PC-3 (cell line): ENCODE results near the gene CAPN8. TPM values are rescaled to one million over a fixed set of nuclear protein-coding genes. Genes with fewer than 3 reads are reported as not detected.

Source experiments
- ATAC-seq: fragments of 200-7000 bp; cut with Tn5 transposase; 2 replicates; pipeline ENCODE4 v1.9.1; 2020; ENCODE audit warnings: mild to moderate bottlenecking, moderate library complexity
- BruUV-seq: library from RNA; stranded (reverse); fragments of 400-500 nt; replicated peaks from 2 replicates; lab custom pipeline; 2021; lab: Mats Ljungman, UMichigan
- CTCF ChIA-PET: fragments of 300-600 bp; sonication (Branson Sonifier 250); formaldehyde crosslinking; loops from one replicate; lab custom pipeline; 2022; ENCODE audit warnings: antibody characterized with exemption; lab: Charles Lee
- POLR2A ChIA-PET: fragments of 300-600 bp; sonication (Branson Sonifier 250); formaldehyde crosslinking; loops from one replicate; lab custom pipeline; 2022; ENCODE audit warnings: antibody characterized with exemption; ENCODE audit not compliant: unreplicated experiment; lab: Charles Lee
- DNase-seq: peaks from one replicate; pipeline ENCODE4 v3.0.0-alpha.2; 2015
- H2AFZ ChIP-seq: fragments of 300-600 bp; sonication (generic); 2 replicates; pipeline ENCODE4 v1.6.0; 2016; ENCODE audit warnings: antibody characterized with exemption, low read length
- H3F3A ChIP-seq: fragments of 300-600 bp; sonication (generic); one replicate; pipeline ENCODE4 v1.6.0; 2017; ENCODE audit warnings: antibody characterized with exemption, low read length, control low read depth, mild to moderate bottlenecking; ENCODE audit not compliant: unreplicated experiment
- H3K27ac ChIP-seq: fragments of 300-600 bp; sonication (generic); 2 replicates; pipeline ENCODE4 v1.5.1; 2016; ENCODE audit warnings: mild to moderate bottlenecking, low read length
- H3K27me3 ChIP-seq: fragments of 300-600 bp; sonication (generic); 2 replicates; pipeline ENCODE4 v1.6.1; 2016; ENCODE audit warnings: low read length, mixed read lengths
- H3K36me3 ChIP-seq: fragments of 300-600 bp; sonication (generic); 2 replicates; pipeline ENCODE4 v1.6.1; 2016; ENCODE audit warnings: low read depth, mixed run types, low read length, mixed read lengths
- H3K4me1 ChIP-seq: fragments of 300-600 bp; sonication (generic); 2 replicates; pipeline ENCODE4 v1.5.1; 2016; ENCODE audit warnings: low read length; ENCODE audit not compliant: insufficient read depth
- H3K4me2 ChIP-seq: fragments of 300-600 bp; sonication (generic); 2 replicates; pipeline ENCODE4 v1.6.0; 2016; ENCODE audit warnings: low read length
- H3K4me3 ChIP-seq: fragments of 300-600 bp; sonication (generic); 2 replicates; pipeline ENCODE4 v1.5.1; 2016; ENCODE audit warnings: mild to moderate bottlenecking, low read length, mixed read lengths
- H3K79me2 ChIP-seq: fragments of 300-600 bp; sonication (generic); 2 replicates; pipeline ENCODE4 v1.6.1; 2017; ENCODE audit warnings: low read length, mixed read lengths
- H3K9ac ChIP-seq: fragments of 300-600 bp; sonication (generic); 2 replicates; pipeline ENCODE4 v1.6.0; 2016; ENCODE audit warnings: mild to moderate bottlenecking, low read length
- H3K9me2 ChIP-seq: fragments of 300-600 bp; sonication (generic); replicated peaks from 2 replicates; pipeline ENCODE4 v1.6.1; 2016; ENCODE audit warnings: mixed run types, low read length, mixed read lengths
- H3K9me3 ChIP-seq: fragments of 300-600 bp; sonication (generic); 2 replicates; pipeline ENCODE4 v1.6.1; 2016; ENCODE audit warnings: low read length, mixed read lengths
- H4K20me1 ChIP-seq: fragments of 300-600 bp; sonication (generic); 2 replicates; pipeline ENCODE4 v1.6.1; 2016; ENCODE audit warnings: low read length, mixed read lengths
- EZH2 ChIP-seq: fragments of 300-600 bp; sonication (generic); IDR thresholded peaks from one replicate; pipeline ENCODE4 v1.6.1; 2017; ENCODE audit warnings: antibody characterized with exemption, mild to moderate bottlenecking, low read length; ENCODE audit not compliant: unreplicated experiment
- EZH2phosphoT487 ChIP-seq: fragments of 300-600 bp; sonication (generic); IDR thresholded peaks from 2 replicates; pipeline ENCODE4 v1.6.1; 2018; ENCODE audit warnings: mild to moderate bottlenecking, antibody characterized with exemption, low read length, borderline replicate concordance
- intact Hi-C: fragments of 100-400 bp; cut with micrococcal nuclease; formaldehyde crosslinking; loops from 2 replicates; pipeline ENCODE4 v1.9.0; 2023
- total RNA-seq: library from RNA; depleted of rRNA; stranded (reverse); fragments of >200 nt; gene quantifications from 2 replicates; pipeline ENCODE4 v1.2.3, GENCODE V29; 2014
- TF ChIP-seq, protein P1 (sequence below): fragments of 300-600 bp; sonication (generic); conservative IDR thresholded peaks from 2 replicates; pipeline ENCODE4 v1.5.1; 2017; ENCODE audit warnings: antibody characterized with exemption, low read depth, mild to moderate bottlenecking, low read length

Gene CAPN8
- total RNA-seq, 1 experiment from 2014 or later, result 5.9 TPM

GRCh38 chr1:223617323-223618070 lies 48.0 kb downstream of the CAPN8 start:
- H3K9me3 ChIP-seq, result no peaks in the 10 kb centered on the region
- intact Hi-C loops, result no loop called here
- ATAC-seq, result no peak

GRCh38 chr1:223616586-223616985 lies 48.9 kb downstream of the CAPN8 start:
- CTCF ChIA-PET, result interaction anchor here (1.6 kb wide), 1 partner anchor 483 kb away, joined by 4 read pairs; no protein-coding TSS in a partner anchor
- BruUV-seq, result no TSS peak
- H3F3A ChIP-seq, result no peaks in the 10 kb centered on the region
- H2AFZ ChIP-seq, result no peak overlapping the region
- no peaks in the 10 kb centered on the region for H3K9me2 ChIP-seq
- TF ChIP-seq EZH2 (no peak), EZH2phosphoT487 (no peak)
- TF ChIP-seq, protein P1, sequence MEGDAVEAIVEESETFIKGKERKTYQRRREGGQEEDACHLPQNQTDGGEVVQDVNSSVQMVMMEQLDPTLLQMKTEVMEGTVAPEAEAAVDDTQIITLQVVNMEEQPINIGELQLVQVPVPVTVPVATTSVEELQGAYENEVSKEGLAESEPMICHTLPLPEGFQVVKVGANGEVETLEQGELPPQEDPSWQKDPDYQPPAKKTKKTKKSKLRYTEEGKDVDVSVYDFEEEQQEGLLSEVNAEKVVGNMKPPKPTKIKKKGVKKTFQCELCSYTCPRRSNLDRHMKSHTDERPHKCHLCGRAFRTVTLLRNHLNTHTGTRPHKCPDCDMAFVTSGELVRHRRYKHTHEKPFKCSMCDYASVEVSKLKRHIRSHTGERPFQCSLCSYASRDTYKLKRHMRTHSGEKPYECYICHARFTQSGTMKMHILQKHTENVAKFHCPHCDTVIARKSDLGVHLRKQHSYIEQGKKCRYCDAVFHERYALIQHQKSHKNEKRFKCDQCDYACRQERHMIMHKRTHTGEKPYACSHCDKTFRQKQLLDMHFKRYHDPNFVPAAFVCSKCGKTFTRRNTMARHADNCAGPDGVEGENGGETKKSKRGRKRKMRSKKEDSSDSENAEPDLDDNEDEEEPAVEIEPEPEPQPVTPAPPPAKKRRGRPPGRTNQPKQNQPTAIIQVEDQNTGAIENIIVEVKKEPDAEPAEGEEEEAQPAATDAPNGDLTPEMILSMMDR, result no peak
- H3K4me2 ChIP-seq, result no peak overlapping the region
- DNase-seq, result no peak
- no peak overlapping the region for H3K4me3 ChIP-seq
- ATAC-seq, result no peak
- H3K9ac ChIP-seq, result no peak overlapping the region
- no peak overlapping the region for H3K27ac ChIP-seq
- H3K27me3 ChIP-seq, result no peaks in the 10 kb centered on the region
- H3K9me3 ChIP-seq, result no peaks in the 10 kb centered on the region
- intact Hi-C loops, result no loop called here
- H3K36me3 ChIP-seq, result no peaks in the 10 kb centered on the region
- H4K20me1 ChIP-seq, result no peaks in the 10 kb centered on the region
- H3K4me1 ChIP-seq, result no peaks in the 10 kb centered on the region
- H3K79me2 ChIP-seq, result no peaks in the 10 kb centered on the region
- POLR2A ChIA-PET, result no interaction called here

More at GRCh38 chr1:223617323-223618070, 48.0 kb downstream of the CAPN8 start:
- CTCF ChIA-PET, result interaction anchor here (0.6 to 1.6 kb wide), 2 partner anchors 87 to 484 kb away, joined by 4 read pairs; no protein-coding TSS in a partner anchor
- Histone ChIP-seq H3K27me3 (no peaks in the 10 kb centered on the region), H3K4me1 (no peaks in the 10 kb centered on the region), H3K4me2 (no peak overlapping the region), H3K4me3 (no peak overlapping the region), H3K36me3 (no peaks in the 10 kb centered on the region), H3F3A (no peaks in the 10 kb centered on the region), H2AFZ (no peak overlapping the region), H3K9ac (no peak overlapping the region), H3K79me2 (no peaks in the 10 kb centered on the region), H3K27ac (no peak overlapping the region), H3K9me2 (no peaks in the 10 kb centered on the region), H4K20me1 (no peaks in the 10 kb centered on the region)
- POLR2A ChIA-PET, result no interaction called here
- DNase-seq, result no peak
- BruUV-seq, result TSS peak; percentile 11
- no peak for TF ChIP-seq EZH2phosphoT487
- TF ChIP-seq, protein P1, result 0 out of 2 replicates have a peak, but pooled peaks have one; percentile 18
- no peak for TF ChIP-seq EZH2

DNA sequence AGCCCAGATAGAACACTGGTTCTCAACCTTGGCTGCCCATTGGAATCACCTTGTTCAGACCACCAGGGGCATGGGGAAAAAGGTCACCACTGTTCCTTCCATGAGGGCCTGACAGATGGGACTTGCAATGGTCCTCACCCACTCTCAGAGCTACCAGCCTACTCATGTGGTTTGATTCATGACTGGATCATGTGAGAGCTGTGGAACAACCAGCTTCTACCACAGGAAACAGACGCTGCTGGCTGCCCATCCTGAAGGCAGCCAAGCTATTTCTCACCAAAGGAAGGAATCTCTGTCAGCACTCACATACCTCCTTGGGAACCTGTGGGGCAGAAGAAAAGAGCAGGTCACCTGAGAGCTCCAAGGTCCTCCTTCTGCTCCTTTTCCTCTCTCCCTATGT lies 53.6 kb downstream of the CAPN8 start:
- no peak overlapping the region for H3K4me2 ChIP-seq
- H3K4me1 ChIP-seq, result no peaks in the 10 kb centered on the region
- POLR2A ChIA-PET, result no interaction called here
- H3K4me3 ChIP-seq, result no peak overlapping the region
- H3K9me2 ChIP-seq, result no peaks in the 10 kb centered on the region
- no peaks in the 10 kb centered on the region for H3K27me3 ChIP-seq
- TF ChIP-seq, protein P1, result no peak
- TF ChIP-seq EZH2, result no peak
- TF ChIP-seq EZH2phosphoT487, result no peak
- DNase-seq (no peak), ATAC-seq (no peak)
- H4K20me1 ChIP-seq, result no peaks in the 10 kb centered on the region
- no peaks in the 10 kb centered on the region for H3F3A ChIP-seq
- no peak overlapping the region for H2AFZ ChIP-seq
- no peak overlapping the region for H3K9ac ChIP-seq
- no peaks in the 10 kb centered on the region for H3K79me2 ChIP-seq
- BruUV-seq, result no TSS peak
- CTCF ChIA-PET, result interaction anchor here (0.6 to 1.4 kb wide), 2 partner anchors 55 to 56 kb away, joined by 4 to 9 read pairs; no protein-coding TSS in a partner anchor
- no peaks in the 10 kb centered on the region for H3K36me3 ChIP-seq
- H3K9me3 ChIP-seq, result no peaks in the 10 kb centered on the region
- intact Hi-C loops, result no loop called here
- no peak overlapping the region for H3K27ac ChIP-seq
